SK-N-SH (cell line): ENCODE data around the gene ELAVL2. TPM values are rescaled to one million over a fixed set of nuclear protein-coding genes. Genes with fewer than 3 reads are reported as not detected.

Experiments
- CTCF ChIA-PET: fragments of 300-600, 350-600 bp; formaldehyde crosslinking; extraction: SDS; loops from one replicate; lab custom pipeline; 2021; lab: Yijun Ruan, JAX
- POLR2A ChIA-PET: fragments of 350-600 bp; sonication (Branson Sonifier 250); formaldehyde crosslinking; extraction: SDS; loops from one replicate; lab custom pipeline; 2020; ENCODE audit warnings: antibody characterized with exemption, inconsistent platforms; lab: Yijun Ruan, JAX
- DNase-seq: peaks from one replicate; pipeline ENCODE4 v3.0.0; 2012
- H2AFZ ChIP-seq: fragments of 200-600 bp; sonication (generic); 2 replicates; pipeline ENCODE4 v1.8.1; 2016; ENCODE audit warnings: antibody characterized with exemption, mild to moderate bottlenecking, low read depth
- H3F3A ChIP-seq: fragments of 200-600 bp; sonication (generic); replicated peaks from 2 replicates; pipeline ENCODE3; 2016; ENCODE audit warnings: antibody characterized with exemption, mild to moderate bottlenecking; ENCODE audit not compliant: insufficient read depth
- H3K27ac ChIP-seq, 2 experiments: fragments of 200-500 bp in 1 of 2; fragments of 200-600 bp in 1 of 2; sonication (Bioruptor generic) in 1 of 2; sonication (generic), shearing (Covaris generic) in 1 of 2; 2 replicates each; pipeline versions ENCODE4 v1.5.1 to v1.6.1; 2014 to 2016; ENCODE audit warnings: low read depth in 2 of 2, inconsistent platforms in 1 of 2, low read length in 1 of 2, mild to moderate bottlenecking in 1 of 2, mixed read lengths in 1 of 2
- H3K27me3 ChIP-seq: fragments of 200-600 bp; sonication (generic), shearing (Covaris generic); 2 replicates; pipeline ENCODE4 v1.6.1; 2016; ENCODE audit warnings: mixed run types; ENCODE audit not compliant: insufficient read depth
- H3K36me3 ChIP-seq, 2 experiments: fragments of 200-500 bp in 1 of 2; fragments of 200-600 bp in 1 of 2; sonication (Bioruptor generic) in 1 of 2; sonication (generic) in 1 of 2; replicated peaks in 1 of 2; 2 replicates each; pipeline versions ENCODE3 to v1.5.1; 2014 to 2016; ENCODE audit warnings: low read length in 1 of 2, mild to moderate bottlenecking in 1 of 2; ENCODE audit not compliant: insufficient read depth in 2 of 2, control insufficient read depth in 1 of 2
- H3K4me1 ChIP-seq, 2 experiments: fragments of 200-500 bp in 1 of 2; fragments of 200-600 bp in 1 of 2; sonication (Bioruptor generic) in 1 of 2; sonication (generic), shearing (Covaris generic) in 1 of 2; 2 replicates each; pipeline versions ENCODE4 v1.5.1 to v1.6.1; 2014 to 2016; ENCODE audit warnings: low read depth in 1 of 2, low read length in 1 of 2, mixed run types in 1 of 2; ENCODE audit not compliant: insufficient read depth in 2 of 2, control insufficient read depth in 1 of 2
- H3K4me2 ChIP-seq: fragments of 200-600 bp; sonication (generic), shearing (Covaris generic); 2 replicates; pipeline ENCODE4 v1.6.1; 2017; ENCODE audit warnings: mixed run types
- H3K4me3 ChIP-seq, 2 experiments: fragments of 200-500 bp in 1 of 2; fragments of 200-600 bp in 1 of 2; sonication (Bioruptor generic) in 1 of 2; sonication (generic), shearing (Covaris generic) in 1 of 2; 2 replicates each; pipeline versions ENCODE4 v1.5.1 to v1.8.1; 2014 to 2016; ENCODE audit warnings: low read depth in 2 of 2, inconsistent platforms in 1 of 2, low read length in 1 of 2, mild to moderate bottlenecking in 1 of 2, mixed read lengths in 1 of 2, moderate library complexity in 1 of 2
- H3K79me2 ChIP-seq: fragments of 200-600 bp; sonication (generic); 2 replicates; pipeline ENCODE4 v1.8.1; 2017; ENCODE audit warnings: mild to moderate bottlenecking; ENCODE audit not compliant: insufficient read depth
- H3K9ac ChIP-seq: fragments of 200-600 bp; sonication (generic); 2 replicates; pipeline ENCODE4 v1.6.1; 2017; ENCODE audit warnings: mixed run types
- H3K9me2 ChIP-seq: fragments of 200-600 bp; sonication (generic); 2 replicates; pipeline ENCODE4 v1.6.1; 2017; ENCODE audit warnings: mixed run types
- H3K9me3 ChIP-seq: fragments of 200-600 bp; sonication (generic); 2 replicates; pipeline ENCODE4 v1.6.1; 2017; ENCODE audit warnings: mixed run types, mild to moderate bottlenecking, moderate library complexity
- H4K20me1 ChIP-seq: fragments of 200-600 bp; sonication (generic); 2 replicates; pipeline ENCODE4 v1.6.1; 2017; ENCODE audit warnings: mild to moderate bottlenecking, mixed run types; ENCODE audit not compliant: insufficient read depth
- CHD2 ChIP-seq: fragments of 150-350 bp; IDR thresholded peaks from 2 replicates; pipeline ENCODE4 v1.6.1; 2018; ENCODE audit warnings: low read length; ENCODE audit not compliant: partially characterized antibody
- FOSL2 ChIP-seq: IDR thresholded peaks from 2 replicates; pipeline ENCODE4 v1.4.0; 2012; ENCODE audit warnings: low read depth, mild to moderate bottlenecking, moderate library complexity, borderline replicate concordance
- GATA2 ChIP-seq: sonication (generic); formaldehyde crosslinking; IDR thresholded peaks from 2 replicates; pipeline ENCODE4 v1.5.0; 2020; ENCODE audit warnings: mild to moderate bottlenecking, missing genetic modification reagents
- NFIC ChIP-seq: IDR thresholded peaks from 2 replicates; pipeline ENCODE4 v1.4.0; 2012; ENCODE audit warnings: borderline replicate concordance
- REST ChIP-seq: IDR thresholded peaks from 2 replicates; pipeline ENCODE4 v1.6.1; 2012; ENCODE audit warnings: mild to moderate bottlenecking, low read depth, low read length, moderate library complexity
- RXRA ChIP-seq: IDR thresholded peaks from 2 replicates; pipeline ENCODE4 v1.4.0; 2012; ENCODE audit warnings: low read depth, mild to moderate bottlenecking, borderline replicate concordance
- SMC3 ChIP-seq: IDR thresholded peaks from 2 replicates; pipeline ENCODE4 v1.6.1; 2012; ENCODE audit warnings: low read depth, low read length, improper control_type of control experiment
- TAF1 ChIP-seq: IDR thresholded peaks from 2 replicates; pipeline ENCODE4 v1.6.1; 2012; ENCODE audit warnings: low read depth, mild to moderate bottlenecking, low read length, moderate library complexity, borderline replicate concordance
- USF2 ChIP-seq: fragments of 150-350 bp; IDR thresholded peaks from 2 replicates; pipeline ENCODE4 v1.6.1; 2017; ENCODE audit warnings: antibody characterized with exemption, low read length, low read depth, borderline replicate concordance
- ZBTB33 ChIP-seq: IDR thresholded peaks from 2 replicates; pipeline ENCODE4 v1.4.0; 2012; ENCODE audit warnings: low read depth, borderline replicate concordance
- WGBS: methylation state at CpG from one replicate; pipeline ENCODE4 v1.1.6; 2017; ENCODE audit warnings: low lambda C conversion rate; 5-methylcytosine and 5-hydroxymethylcytosine counted together
- polyA plus RNA-seq, 3 experiments: library from polyadenylated mRNA; depleted of rRNA; stranded (reverse); fragments of >200 nt; gene quantifications; 2 replicates each; pipeline ENCODE4 v1.2.3, GENCODE V29; 2012

ELAVL2 gene
- polyA plus RNA-seq, 1 of the 3 experiments (the other 2 are of a cell fraction): 0.15 TPM

GRCh38 chr9:23768861-23769260, 57.2 kb downstream of the ELAVL2 start:
- no peaks in the 10 kb centered on the region for H3K79me2 ChIP-seq

GRCh38 chr9:23766613-23767012, 59.4 kb downstream of the ELAVL2 start:
- ChIA-PET POLR2A (no interaction called here), CTCF (no interaction called here)
- Histone ChIP-seq H3K4me3 (no peak overlapping the region), H3K79me2 (no peaks in the 10 kb centered on the region), H3F3A (no peaks in the 10 kb centered on the region), H3K9ac (no peak overlapping the region), H3K4me2 (no peak overlapping the region), H3K9me2 (no peaks in the 10 kb centered on the region), H3K27ac (no peak overlapping the region), H3K4me1 (no peaks in the 10 kb centered on the region), H3K36me3 (no peaks in the 10 kb centered on the region), H3K27me3 (no peaks in the 10 kb centered on the region), H3K9me3 (no peaks in the 10 kb centered on the region; the same call in 1 of the 2 replicates), H2AFZ (no peak overlapping the region), H4K20me1 (no peaks in the 10 kb centered on the region)
- DNase-seq: no peak
- whole genome bisulfite sequencing: 69% methylated on average over 2 of the region's 2 CpGs
- TF ChIP-seq FOSL2 (no peak), TAF1 (no peak), SMC3 (no peak), NFIC (no peak), REST (no peak), RXRA (no peak), ZBTB33 (no peak), GATA2 (CRISPR knock-in tag) (no peak), USF2 (no peak)

More at GRCh38 chr9:23768861-23769260, 57.2 kb downstream of the ELAVL2 start:
- TF ChIP-seq USF2 (no peak), ZBTB33 (no peak), CHD2 (no peak)
- no peak for DNase-seq
- no peak overlapping the region for H2AFZ ChIP-seq
- no peak overlapping the region for H3K4me2 ChIP-seq
- H4K20me1 ChIP-seq: no peaks in the 10 kb centered on the region
- H3K36me3 ChIP-seq: no peaks in the 10 kb centered on the region
- WGBS: 26% methylated on average over 2 of the region's 2 CpGs
- H3K27me3 ChIP-seq: no peaks in the 10 kb centered on the region
- CTCF ChIA-PET: interaction anchor here (1.2 kb wide), 1 partner anchor 11 kb away, joined by 3 read pairs; no protein-coding TSS in a partner anchor
- H3K4me3 ChIP-seq: no peak overlapping the region
- POLR2A ChIA-PET: no interaction called here
- no peaks in the 10 kb centered on the region for H3F3A ChIP-seq
- no peaks in the 10 kb centered on the region for H3K4me1 ChIP-seq
- no peak overlapping the region for H3K9ac ChIP-seq
- no peak overlapping the region for H3K27ac ChIP-seq
- H3K9me2 ChIP-seq: no peaks in the 10 kb centered on the region
- H3K9me3 ChIP-seq: no peaks in the 10 kb centered on the region
